H1 (cell line): ENCODE data around the gene RMRP. TPM values are rescaled to one million over a fixed set of nuclear protein-coding genes. Genes with fewer than 3 reads are reported as not detected.

ENCODE experiments used
- CHD7 ChIP-seq: fragments of 300-600 bp; sonication (generic); IDR thresholded peaks from 2 replicates; pipeline ENCODE4 v1.7.1; 2012; ENCODE audit warnings: low read length, moderate library complexity, mild to moderate bottlenecking, inconsistent platforms; ENCODE audit not compliant: insufficient replicate concordance
- CTCF ChIP-seq, 3 experiments: IDR thresholded peaks; 1 replicate in 2 of 3; 2 replicates in 1 of 3; pipeline versions ENCODE4 v1.5.1 to v1.6.1; 2011; ENCODE audit warnings: low read length in 3 of 3, mild to moderate bottlenecking in 3 of 3, inconsistent platforms in 2 of 3, low read depth in 1 of 3, moderate library complexity in 1 of 3; ENCODE audit not compliant: insufficient read depth in 1 of 3; ENCODE audit errors: control extremely low read depth in 1 of 3
- MAX ChIP-seq: IDR thresholded peaks from 2 replicates; pipeline ENCODE4 v1.6.1; 2012; ENCODE audit warnings: inconsistent platforms
- polyA plus RNA-seq, 7 experiments: library from polyadenylated mRNA; depleted of rRNA in 3 of 7; stranded (reverse) in 5 of 7; unstranded in 2 of 7; fragments of >200 nt in 5 of 7; fragments of 200-250 nt in 2 of 7; gene quantifications; 1 replicate in 5 of 7; 2 replicates in 1 of 7; 4 replicates in 1 of 7; pipeline versions ENCODE4 v1.2.1 to v1.2.3, GENCODE V29; 2011 to 2013; ENCODE audit warnings: missing spikeins in 2 of 7, mixed read lengths in 2 of 7
- total RNA-seq: library from RNA; stranded (reverse); fragmentation: NEBNext Ultra II Directional; extraction: Animal tissue kit (Norgen Biotek cat#: 25700); gene quantifications from 2 replicates; pipeline ENCODE4 v1.2.1, GENCODE V29; 2021

The RMRP gene
- total and polyA plus RNA-seq, 2 of the 8 experiments (the other 6 are each of a cell fraction or from before 2014, with no cell fraction given): 169 to 14,987 TPM

GRCh38 chr9:35660966-35661415 lies 3.2 kb upstream of the RMRP start (continued):
- no peak for TF ChIP-seq CHD7
- TF ChIP-seq MAX: no peak
- TF ChIP-seq CTCF (IDR thresholded peaks at IDR 0.05; ENCODE audit: control extremely low read depth in 1 of 3, insufficient read depth in 1 of 3, low read depth in 1 of 3, low read length in 3 of 3): peak; percentile 1 to 48 (median 38)
- TF ChIP-seq, all 59 proteins: peak for 3
